Calu3 (cell line): Measurements from ENCODE around the gene CCDC184. TPM values are rescaled to one million over a fixed set of nuclear protein-coding genes. Genes with fewer than 3 reads are reported as not detected.
A peak's percentile ranks its signal among the peaks of the same experiment; 100 is the strongest.

Experiments
- BruUV-seq: library from RNA; stranded (reverse); fragments of 400-500 nt; replicated peaks from 2 replicates; lab custom pipeline; 2021; lab: Mats Ljungman, UMichigan
- CTCF ChIA-PET: fragments of 300-600 bp; sonication (Branson Sonifier 250); formaldehyde crosslinking; loops from one replicate; lab custom pipeline; 2022; ENCODE audit warnings: antibody characterized with exemption; lab: Charles Lee
- DNase-seq: peaks from one replicate; pipeline ENCODE4 v3.0.0; 2022
- H3K27ac Mint-ChIP-seq: one replicate; pipeline ENCODE4 v1.8.0; 2022; ENCODE audit warnings: mixed read lengths; ENCODE audit not compliant: unreplicated experiment
- H3K27me3 Mint-ChIP-seq: one replicate; pipeline ENCODE4 v1.8.0; 2022; ENCODE audit warnings: mixed read lengths; ENCODE audit not compliant: unreplicated experiment
- H3K36me3 Mint-ChIP-seq: one replicate; pipeline ENCODE4 v1.8.0; 2022; ENCODE audit warnings: mild to moderate bottlenecking, moderate library complexity, mixed read lengths; ENCODE audit not compliant: insufficient read depth, unreplicated experiment
- H3K4me1 Mint-ChIP-seq: one replicate; pipeline ENCODE4 v1.8.0; 2022; ENCODE audit warnings: mild to moderate bottlenecking, low read depth, mixed read lengths; ENCODE audit not compliant: unreplicated experiment
- H3K4me3 Mint-ChIP-seq: one replicate; pipeline ENCODE4 v1.8.0; 2022; ENCODE audit warnings: mild to moderate bottlenecking, low read depth, moderate library complexity, mixed read lengths; ENCODE audit not compliant: unreplicated experiment
- H3K9me3 Mint-ChIP-seq: one replicate; pipeline ENCODE4 v1.8.0; 2022; ENCODE audit warnings: low read depth, mixed read lengths; ENCODE audit not compliant: unreplicated experiment
- intact Hi-C: fragments of 100-400 bp; cut with micrococcal nuclease; formaldehyde crosslinking; loops from one replicate; pipeline ENCODE4 v1.10.0; 2022; ENCODE audit not compliant: unreplicated experiment
- total RNA-seq: library from RNA; stranded (reverse); gene quantifications from 2 replicates; pipeline ENCODE4 v1.2.3, GENCODE V29; 2022
- TF ChIP-seq, protein P1 (sequence below): fragments of 200-600 bp; IDR thresholded peaks from one replicate; pipeline ENCODE4 v1.8.0; 2022; ENCODE audit warnings: antibody characterized with exemption; ENCODE audit not compliant: unreplicated experiment

The CCDC184 gene
- total RNA-seq, 1 experiment from 2014 or later, result 0.45 TPM

DNA sequence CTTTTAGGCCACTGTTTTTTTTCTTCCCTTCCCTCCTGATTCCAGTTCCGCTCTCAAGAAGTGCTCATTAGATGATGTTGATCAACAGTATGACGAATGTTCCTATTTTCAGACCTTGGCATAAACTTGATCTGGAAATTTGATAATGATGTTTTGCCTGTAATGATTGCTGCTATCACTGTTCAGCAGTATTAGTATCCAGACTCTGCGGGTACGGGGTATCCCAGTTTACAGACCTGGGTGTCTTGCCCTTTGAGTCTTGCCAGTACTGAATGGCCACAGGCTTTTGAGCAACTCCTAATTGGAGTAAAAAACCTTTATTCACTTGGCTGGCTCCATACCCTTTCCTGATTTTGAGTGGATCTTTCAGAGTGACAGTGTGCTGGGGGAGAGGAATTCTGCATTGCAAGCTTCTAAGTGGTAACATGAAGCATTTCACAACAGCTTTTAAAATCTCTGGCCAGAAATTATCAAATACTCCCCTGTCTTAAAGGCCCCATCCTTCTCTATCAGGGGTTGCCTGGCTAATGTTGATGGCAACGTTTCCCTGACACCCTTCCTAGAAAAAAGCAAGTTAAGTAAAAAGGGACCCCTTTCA is 20.2 kb upstream of the CCDC184 start:
- intact Hi-C loops, result loop anchor here (10.0 kb wide), 1 partner anchor 258 kb away; the partner anchor contains the start of gene VDR
- DNase-seq, result no peak

DNA sequence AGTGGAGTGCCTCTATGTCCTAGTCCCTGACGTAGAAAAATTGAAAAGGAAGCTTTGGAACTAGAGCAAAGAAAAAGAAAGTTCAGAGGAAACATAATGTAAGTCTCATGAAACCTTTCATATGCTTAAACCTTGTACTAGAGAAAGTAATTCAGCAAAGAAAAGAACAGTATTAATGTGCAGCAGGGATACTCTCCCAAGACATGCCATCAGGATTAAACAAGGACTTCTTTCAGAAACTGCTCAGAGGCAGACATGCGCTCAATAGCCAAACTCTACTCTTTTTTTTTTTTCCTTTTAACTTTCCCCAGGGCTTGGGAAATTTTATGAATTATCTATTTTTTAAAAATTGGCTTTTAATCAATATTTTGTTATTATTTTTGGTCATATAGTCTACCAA is 19.0 kb upstream of the CCDC184 start:
- Mint-ChIP-seq H3K9me3 (no peaks in the 10 kb centered on the region), H3K36me3 (no peaks in the 10 kb centered on the region), H3K27me3 (peaks cover 38% of the 10 kb centered on the region)

More for the DNA sequence above, 20.2 kb upstream of the CCDC184 start:
- H3K27ac Mint-ChIP-seq, result no peak overlapping the region
- TF ChIP-seq, protein P1, sequence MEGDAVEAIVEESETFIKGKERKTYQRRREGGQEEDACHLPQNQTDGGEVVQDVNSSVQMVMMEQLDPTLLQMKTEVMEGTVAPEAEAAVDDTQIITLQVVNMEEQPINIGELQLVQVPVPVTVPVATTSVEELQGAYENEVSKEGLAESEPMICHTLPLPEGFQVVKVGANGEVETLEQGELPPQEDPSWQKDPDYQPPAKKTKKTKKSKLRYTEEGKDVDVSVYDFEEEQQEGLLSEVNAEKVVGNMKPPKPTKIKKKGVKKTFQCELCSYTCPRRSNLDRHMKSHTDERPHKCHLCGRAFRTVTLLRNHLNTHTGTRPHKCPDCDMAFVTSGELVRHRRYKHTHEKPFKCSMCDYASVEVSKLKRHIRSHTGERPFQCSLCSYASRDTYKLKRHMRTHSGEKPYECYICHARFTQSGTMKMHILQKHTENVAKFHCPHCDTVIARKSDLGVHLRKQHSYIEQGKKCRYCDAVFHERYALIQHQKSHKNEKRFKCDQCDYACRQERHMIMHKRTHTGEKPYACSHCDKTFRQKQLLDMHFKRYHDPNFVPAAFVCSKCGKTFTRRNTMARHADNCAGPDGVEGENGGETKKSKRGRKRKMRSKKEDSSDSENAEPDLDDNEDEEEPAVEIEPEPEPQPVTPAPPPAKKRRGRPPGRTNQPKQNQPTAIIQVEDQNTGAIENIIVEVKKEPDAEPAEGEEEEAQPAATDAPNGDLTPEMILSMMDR, result no peak
- no peaks in the 10 kb centered on the region for H3K9me3 Mint-ChIP-seq
- H3K4me3 Mint-ChIP-seq, result no peak overlapping the region
- peaks cover 38% of the 10 kb centered on the region for H3K27me3 Mint-ChIP-seq
- CTCF ChIA-PET, result no interaction called here
- BruUV-seq, result no TSS peak
- H3K4me1 Mint-ChIP-seq, result no peaks in the 10 kb centered on the region
- H3K36me3 Mint-ChIP-seq, result no peaks in the 10 kb centered on the region

GRCh38 chr12:48165089-48165981 is 18.1 kb upstream of the CCDC184 start:
- BruUV-seq, result no TSS peak
- TF ChIP-seq, protein P1, result peak; percentile 43
- no peaks in the 10 kb centered on the region for H3K9me3 Mint-ChIP-seq
- no peaks in the 10 kb centered on the region for H3K36me3 Mint-ChIP-seq
- no peaks in the 10 kb centered on the region for H3K4me1 Mint-ChIP-seq
- CTCF ChIA-PET, result interaction anchor here (0.6 kb wide), 1 partner anchor 9 kb away, joined by 8 read pairs; no protein-coding TSS in a partner anchor
- DNase-seq, result peak; percentile 52
- H3K27me3 Mint-ChIP-seq, result peaks cover 38% of the 10 kb centered on the region
- no peak overlapping the region for H3K4me3 Mint-ChIP-seq
- H3K27ac Mint-ChIP-seq, result no peak overlapping the region
- intact Hi-C loops, result loop anchor here (1.0 to 10.0 kb wide), 2 partner anchors 81 to 261 kb away; partner anchors contain the start of gene VDR

More for the DNA sequence above, 19.0 kb upstream of the CCDC184 start:
- intact Hi-C loops, result loop anchor here (10.0 kb wide), 1 partner anchor 260 kb away; the partner anchor contains the start of gene VDR
- TF ChIP-seq, protein P1, result no peak
- no TSS peak for BruUV-seq
- CTCF ChIA-PET, result no interaction called here
- Mint-ChIP-seq H3K27ac (no peak overlapping the region), H3K4me3 (no peak overlapping the region), H3K4me1 (no peaks in the 10 kb centered on the region)
- no peak for DNase-seq

DNA sequence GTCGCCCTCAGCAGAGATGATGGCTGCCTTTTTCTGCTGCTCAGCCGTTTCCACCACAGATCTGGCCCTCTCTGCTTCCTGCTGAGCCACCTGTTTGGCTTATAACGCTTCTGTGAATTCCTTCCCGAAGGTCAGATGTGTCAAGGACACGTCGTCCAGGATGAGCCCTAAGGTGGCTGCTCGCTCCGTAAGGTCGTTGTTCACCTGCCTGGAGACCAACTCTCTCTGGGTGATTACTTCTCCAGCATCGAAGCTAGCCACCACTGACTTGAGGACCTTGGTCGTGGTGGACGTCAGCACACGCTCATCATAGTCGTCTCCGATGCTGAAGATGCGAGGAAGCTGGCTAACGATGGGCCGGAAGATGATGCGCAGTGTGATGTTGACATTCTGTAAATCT is 14.4 kb upstream of the CCDC184 start:
- Mint-ChIP-seq H3K27me3 (peaks cover 16% of the 10 kb centered on the region), H3K9me3 (no peaks in the 10 kb centered on the region), H3K4me3 (no peak overlapping the region), H3K36me3 (no peaks in the 10 kb centered on the region), H3K27ac (no peak overlapping the region), H3K4me1 (no peaks in the 10 kb centered on the region)
- no peak for DNase-seq
- intact Hi-C loops, result loop anchor here (10.0 kb wide), 1 partner anchor 264 kb away; the partner anchor contains the start of gene VDR
- CTCF ChIA-PET, result no interaction called here
- BruUV-seq, result no TSS peak
- TF ChIP-seq, protein P1, result no peak
